NCI-H446 treated with DMSO at 0.1 percent for 48 hours (cell line): ENCODE measurements around the gene FRMPD3.

Experiments
- DNase-seq: peaks from one replicate; lab custom pipeline; 2025; lab: John Stamatoyannopoulos, UW

FRMPD3 gene

DNA sequence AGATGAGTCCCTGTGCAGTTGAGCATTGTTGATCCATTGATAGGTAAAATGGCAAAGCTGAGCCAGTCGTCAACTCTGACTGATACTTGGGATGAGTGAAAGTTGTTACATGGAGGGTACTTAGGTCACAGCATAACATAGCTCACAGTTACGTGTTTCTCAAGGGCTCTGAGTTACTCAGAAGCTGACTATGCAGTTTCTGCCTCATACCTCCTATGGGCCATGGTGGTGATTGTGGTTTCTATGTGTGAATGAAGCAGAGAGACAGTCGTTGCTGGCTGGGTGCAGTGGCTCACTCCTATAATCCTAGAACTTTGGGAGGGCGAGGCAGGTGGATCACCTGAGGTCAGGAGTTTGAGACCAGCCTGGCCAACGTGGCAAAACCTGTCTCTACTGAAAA, 30.8 kb downstream of the FRMPD3 start:
- DNase-seq, result no peak

DNA sequence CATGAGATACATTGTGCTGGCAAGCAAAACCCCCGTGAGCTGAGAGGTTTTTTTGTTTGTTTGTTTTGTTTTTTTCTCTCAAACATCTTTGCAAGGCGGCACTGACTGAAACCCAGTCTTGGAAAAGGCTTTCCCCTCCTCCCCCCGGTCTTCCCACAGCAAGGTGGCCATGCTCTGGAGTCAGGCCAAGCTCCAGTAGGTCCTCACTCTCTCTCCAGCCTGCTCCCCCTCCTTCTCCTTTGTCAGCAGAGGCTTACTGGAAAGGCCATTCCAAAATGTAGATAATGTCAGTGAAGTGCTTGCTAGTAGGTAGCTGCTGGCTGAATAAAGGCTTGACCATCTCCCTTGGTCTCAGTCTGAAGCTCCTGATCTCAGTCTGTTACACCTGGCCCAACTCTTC, 32.6 kb downstream of the FRMPD3 start:
- DNase-seq, result no peak

DNA sequence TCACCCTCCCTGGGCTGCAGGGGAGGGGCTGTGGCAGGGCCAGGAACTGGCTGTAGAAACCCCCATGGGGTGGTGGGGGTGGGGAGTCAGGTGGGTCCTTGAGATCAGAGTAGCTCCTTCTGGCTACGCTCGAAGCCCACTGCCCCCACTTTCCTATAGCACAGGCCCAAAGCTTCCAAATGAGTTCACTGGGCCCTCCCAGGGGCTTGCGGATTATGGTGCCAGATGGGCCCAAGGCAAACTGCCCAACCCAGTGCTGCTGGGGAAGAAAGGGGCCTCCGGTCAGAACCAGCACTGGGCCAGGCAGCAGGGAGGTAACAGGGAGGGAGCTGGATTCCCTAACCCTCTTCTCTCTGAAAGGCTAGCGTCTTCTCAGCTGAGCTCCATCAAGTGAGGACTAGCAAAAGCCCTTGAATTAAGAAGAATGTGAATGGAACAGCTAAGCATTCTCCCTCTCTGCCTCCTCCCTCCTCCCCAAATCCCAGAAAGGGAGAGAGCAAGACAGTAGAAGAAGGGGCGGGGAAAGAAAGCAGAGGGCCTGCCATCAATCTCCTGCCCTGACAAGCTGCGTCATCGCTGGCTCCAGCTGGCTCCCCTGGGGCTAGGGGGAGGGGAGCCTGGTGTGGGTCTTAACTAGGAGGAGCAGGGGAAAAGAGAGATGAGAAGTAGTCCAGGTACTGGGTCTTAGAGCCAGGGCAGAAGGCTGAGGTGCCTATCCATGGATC, 34.7 kb downstream of the FRMPD3 start:
- DNase-seq, result peak; percentile 66

DNA sequence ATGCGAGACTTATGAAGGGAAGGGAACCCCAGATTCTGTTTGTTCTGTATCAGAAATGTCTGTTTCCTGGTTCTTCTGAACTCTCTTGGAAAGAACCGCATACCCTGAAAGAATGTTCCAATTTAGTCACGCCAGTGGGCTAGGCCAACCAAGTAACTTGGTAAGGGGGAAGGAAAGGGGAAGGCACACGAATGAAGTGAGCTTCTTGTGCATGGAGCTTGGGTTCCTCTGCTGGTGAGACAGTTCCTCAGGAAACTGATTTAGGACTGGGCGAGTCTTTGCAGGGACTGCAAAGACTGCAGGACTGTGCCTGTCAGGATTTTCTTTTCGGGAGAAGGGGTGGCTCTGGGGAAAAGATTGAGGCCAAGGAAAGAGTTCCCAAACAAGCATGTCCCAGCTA, 35.6 kb downstream of the FRMPD3 start:
- DNase-seq, result no peak

DNA sequence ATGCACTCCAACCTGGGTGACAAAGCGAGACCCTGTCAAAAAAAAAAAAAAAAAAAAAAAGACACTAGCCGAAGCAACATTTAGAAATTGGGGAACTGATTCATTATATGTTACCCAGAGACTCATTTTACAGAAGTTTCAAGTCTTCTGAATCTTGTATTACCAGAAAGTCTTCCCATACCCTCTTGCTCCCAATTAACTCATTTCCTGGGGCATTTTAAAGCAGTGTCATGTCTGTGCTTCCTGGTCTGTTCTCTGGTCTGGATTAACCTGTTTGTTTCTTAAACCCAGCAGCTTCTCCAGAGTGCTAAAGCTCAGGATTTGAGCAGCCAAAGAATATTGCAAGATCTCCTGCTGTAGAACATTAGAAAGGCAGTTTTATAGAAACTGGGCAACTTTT, 43.7 kb downstream of the FRMPD3 start:
- no peak for DNase-seq

DNA sequence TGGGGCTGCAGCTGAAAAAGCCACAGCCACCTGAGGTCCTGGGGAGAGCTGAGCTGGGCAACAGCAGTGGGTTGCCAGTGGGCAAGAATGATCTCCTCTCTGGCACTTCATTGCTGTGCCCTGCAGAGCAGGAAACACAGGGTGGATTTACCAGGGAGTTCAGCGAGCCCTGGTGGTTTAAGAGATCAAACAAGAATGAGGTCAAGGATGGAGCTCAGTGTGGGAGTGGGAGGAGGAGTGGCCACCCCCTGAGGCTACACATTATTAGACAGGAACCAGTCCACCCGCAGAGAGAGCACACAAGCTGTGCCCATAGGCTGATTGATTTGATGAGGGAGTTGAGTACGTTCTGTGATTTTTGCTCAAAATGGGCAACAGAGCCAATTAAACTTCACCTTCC, 47.3 kb downstream of the FRMPD3 start:
- no peak for DNase-seq
